ENCODE measurements around the gene LGR5. TPM values are rescaled to one million over a fixed set of nuclear protein-coding genes. Genes with fewer than 3 reads are reported as not detected.

Gene LGR5
- total RNA-seq, 1 donor from 2014 or later: 0.32 TPM

- H3K27ac Mint-ChIP-seq (ENCODE audit: unreplicated experiment): no peak overlapping the region
- peak overlapping the region; percentile 28 for H3K4me2 ChIP-seq (ENCODE audit: low read length)
- no peak for FAIRE-seq
- H3K9me3 ChIP-seq (ENCODE audit: insufficient read depth, low read depth, low read length): no peaks in the 10 kb centered on the region
- peaks cover 27% of the 10 kb centered on the region for H4K20me1 ChIP-seq (ENCODE audit: insufficient read depth, low read length)
- peaks cover 6% of the 10 kb centered on the region for H3K4me1 ChIP-seq (ENCODE audit: insufficient read depth, low read length)
- H3K9ac ChIP-seq (ENCODE audit: low read length): peak overlapping the region; percentile 16
- peaks cover 86% of the 10 kb centered on the region for H3K36me3 ChIP-seq (ENCODE audit: insufficient read depth, low read length)
- H3K4me1 Mint-ChIP-seq (ENCODE audit: low read depth, unreplicated experiment): no peaks in the 10 kb centered on the region
- no peaks in the 10 kb centered on the region for H3K9me3 Mint-ChIP-seq (ENCODE audit: unreplicated experiment)
- peaks cover 12% of the 10 kb centered on the region for H3K36me3 Mint-ChIP-seq (ENCODE audit: low read depth, unreplicated experiment)
- no peak overlapping the region for H3K4me3 Mint-ChIP-seq (ENCODE audit: unreplicated experiment)
- no peak overlapping the region for H2AFZ ChIP-seq (ENCODE audit: low read depth, low read length)
- peak; percentile 33 for DNase-seq (ENCODE audit: low read depth)
- H3K79me2 ChIP-seq (ENCODE audit: insufficient read depth, low read length): peaks cover 20% of the 10 kb centered on the region
- H3K4me3 ChIP-seq (ENCODE audit: insufficient read depth, low read depth, low read length): no peak overlapping the region
- no peaks in the 10 kb centered on the region for H3K27me3 Mint-ChIP-seq (ENCODE audit: low read depth, unreplicated experiment)
- TF ChIP-seq EZH2 (IDR thresholded peaks at IDR 0.05; ENCODE audit: insufficient read depth, low read length): no peak
- no peak for TF ChIP-seq CTCF (IDR thresholded peaks at IDR 0.05; ENCODE audit: insufficient read depth, low read depth, low read length)
- H3K27me3 ChIP-seq (ENCODE audit: insufficient read depth, low read length): no peaks in the 10 kb centered on the region
- peak overlapping the region; percentile 32 for H3K27ac ChIP-seq (ENCODE audit: low read depth, low read length)
Measured at GRCh38 chr12:71626768-71627167, 187.2 kb downstream of the LGR5 start.

- no peak for TF ChIP-seq EZH2 (IDR thresholded peaks at IDR 0.05; ENCODE audit: insufficient read depth, low read length)
- TF ChIP-seq CTCF (IDR thresholded peaks at IDR 0.05; ENCODE audit: insufficient read depth, low read depth, low read length): no peak
- no peaks in the 10 kb centered on the region for H3K9me3 Mint-ChIP-seq (ENCODE audit: unreplicated experiment)
- Histone ChIP-seq H2AFZ (ENCODE audit: low read depth, low read length) (no peak overlapping the region), H3K9me3 (ENCODE audit: insufficient read depth, low read depth, low read length) (no peaks in the 10 kb centered on the region), H3K79me2 (ENCODE audit: insufficient read depth, low read length) (peaks cover 15% of the 10 kb centered on the region), H3K27ac (ENCODE audit: low read depth, low read length) (no peak overlapping the region), H3K4me1 (ENCODE audit: insufficient read depth, low read length) (peaks cover 6% of the 10 kb centered on the region), H4K20me1 (ENCODE audit: insufficient read depth, low read length) (peaks cover 27% of the 10 kb centered on the region), H3K9ac (ENCODE audit: low read length) (no peak overlapping the region), H3K36me3 (ENCODE audit: insufficient read depth, low read length) (peaks cover 86% of the 10 kb centered on the region), H3K4me2 (ENCODE audit: low read length) (no peak overlapping the region), H3K27me3 (ENCODE audit: insufficient read depth, low read length) (no peaks in the 10 kb centered on the region), H3K4me3 (ENCODE audit: insufficient read depth, low read depth, low read length) (no peak overlapping the region)
- no peak overlapping the region for H3K27ac Mint-ChIP-seq (ENCODE audit: unreplicated experiment)
- no peaks in the 10 kb centered on the region for H3K4me1 Mint-ChIP-seq (ENCODE audit: low read depth, unreplicated experiment)
- H3K36me3 Mint-ChIP-seq (ENCODE audit: low read depth, unreplicated experiment): peaks cover 9% of the 10 kb centered on the region
- H3K27me3 Mint-ChIP-seq (ENCODE audit: low read depth, unreplicated experiment): no peaks in the 10 kb centered on the region
- no peak overlapping the region for H3K4me3 Mint-ChIP-seq (ENCODE audit: unreplicated experiment)
- peak; percentile 5 for FAIRE-seq
- no peak for DNase-seq (ENCODE audit: low read depth)
Measured at GRCh38 chr12:71627438-71628002, 187.9 kb downstream of the LGR5 start.

Other genes with a start within 250 kb of the LGR5 start
- 50.9 and 51.7 TPM in 2 replicates for gene ZFC3H1, start 224.1 kb downstream of the LGR5 start, total RNA-seq
- 6.0 and 6.3 TPM in 2 replicates for gene THAP2, start 224.5 kb downstream of the LGR5 start, total RNA-seq
- 22.6 and 25.8 TPM in 2 replicates for gene TMEM19, start 246.3 kb downstream of the LGR5 start, total RNA-seq